Suprapubic skin (tissue), 4 donors: Measurements from ENCODE around the gene C1QTNF2. TPM values are rescaled to one million over a fixed set of nuclear protein-coding genes. Genes with fewer than 3 reads are reported as not detected.
A peak's percentile ranks its signal among the peaks of the same experiment; 100 is the strongest.

Source experiments
- DNase-seq, 2 donors: peaks; one replicate each; pipeline ENCODE4 v3.0.0-alpha.2; 2019; ENCODE audit warnings: low spot score in 2 of 2
- H3K27ac ChIP-seq: fragments of 200-600 bp; sonication (generic); one replicate; pipeline ENCODE4 v1.5.1; 2019
- H3K27me3 ChIP-seq: fragments of 200-600 bp; sonication (generic); one replicate; pipeline ENCODE4 v1.5.1; 2019
- H3K36me3 ChIP-seq: fragments of 200-600 bp; sonication (generic); one replicate; pipeline ENCODE4 v1.5.1; 2019
- H3K4me1 ChIP-seq: fragments of 200-600 bp; sonication (generic); one replicate; pipeline ENCODE4 v1.5.1; 2019
- H3K4me3 ChIP-seq: fragments of 200-600 bp; sonication (generic); one replicate; pipeline ENCODE4 v1.5.1; 2019; ENCODE audit warnings: mild to moderate bottlenecking
- H3K9me3 ChIP-seq: fragments of 200-600 bp; sonication (generic); one replicate; pipeline ENCODE4 v1.5.1; 2019
- EP300 ChIP-seq: sonication (generic); formaldehyde crosslinking; IDR thresholded peaks from one replicate; pipeline ENCODE4 v1.6.1; 2017; ENCODE audit warnings: antibody characterized with exemption
- POLR2A ChIP-seq, 2 donors: fragments of 450-650 bp; IDR thresholded peaks; one replicate each; pipeline ENCODE4 v1.6.1; 2017; ENCODE audit warnings: antibody characterized with exemption in 2 of 2, mild to moderate bottlenecking in 2 of 2, moderate library complexity in 2 of 2
- POLR2AphosphoS5 ChIP-seq, 3 donors: sonication (generic); formaldehyde crosslinking; IDR thresholded peaks; one replicate each; pipeline ENCODE4 v1.6.1; 2017; ENCODE audit warnings: antibody characterized with exemption in 3 of 3
- WGBS: methylation state at CpG from one replicate; pipeline ENCODE4 v1.1.5; 2018; 5-methylcytosine and 5-hydroxymethylcytosine counted together
- total RNA-seq, 4 donors: library from RNA; depleted of rRNA; stranded (reverse); fragments of >200 nt; gene quantifications; one replicate each; pipeline ENCODE4 v1.1.0, GENCODE V29; 2016
- TF ChIP-seq, protein P1 (sequence below), 2 donors: fragments of 200-600 bp in 1 of 2; fragments of 450-650 bp in 1 of 2; sonication (generic) in 1 of 2; IDR thresholded peaks; one replicate each; pipeline ENCODE4 v1.5.1; 2016 to 2019; ENCODE audit warnings: antibody characterized with exemption in 2 of 2, mild to moderate bottlenecking in 1 of 2, moderate library complexity in 1 of 2

Gene C1QTNF2
- total RNA-seq, 4 donors from 2014 or later: 0.21 to 0.23 TPM; not detected in 2

DNA sequence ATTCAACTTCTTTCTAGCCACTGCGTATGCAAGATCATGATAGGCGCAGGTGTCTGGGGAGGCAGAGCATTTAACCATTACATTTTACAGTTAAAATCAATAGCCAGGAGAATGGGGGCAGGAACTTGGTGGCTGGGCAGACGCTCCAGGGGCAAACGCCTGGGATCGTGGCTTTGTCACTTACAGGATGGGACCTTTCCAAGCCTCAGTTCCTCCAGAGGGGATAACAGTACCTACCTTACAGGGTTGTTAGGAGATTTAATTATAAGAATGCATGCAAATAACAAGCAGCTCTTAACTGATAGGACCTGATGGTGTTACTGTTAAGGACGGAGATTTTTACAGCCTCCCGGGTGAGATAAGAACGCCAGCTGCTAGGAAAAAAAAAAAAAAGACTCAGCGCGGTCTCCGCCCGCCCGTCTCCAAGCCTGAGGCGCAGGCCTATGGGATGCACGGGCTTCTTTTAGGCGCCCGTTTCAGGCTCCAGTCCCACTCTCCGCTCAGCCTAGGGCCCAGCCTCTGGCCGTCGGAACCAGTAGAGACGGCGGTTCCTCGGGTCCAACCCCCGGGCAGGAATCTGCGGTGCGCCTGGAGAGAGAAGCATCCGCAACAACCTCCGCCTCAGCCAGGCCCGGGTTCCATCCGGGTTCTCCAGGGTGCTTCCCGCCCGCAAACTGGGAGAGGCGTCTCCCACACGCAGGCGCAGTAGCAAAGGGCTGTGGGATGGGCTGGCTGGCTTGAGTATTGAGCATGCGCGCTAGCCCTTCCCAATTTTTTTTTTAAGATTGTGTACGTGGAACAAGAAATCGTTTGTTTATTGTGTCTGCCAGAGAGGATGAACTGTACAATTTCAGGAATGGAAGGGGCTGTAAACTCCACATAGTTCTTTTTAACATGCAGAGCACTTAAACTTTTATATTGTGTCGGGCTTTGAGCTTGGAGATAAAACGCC, 29.3 kb upstream of the C1QTNF2 start, which contains the start of gene FAM200C:
FAM200C (minus strand) TSS at position 653 of the 952 bp plus-strand sequence. CDS start 4,564 bp downstream, outside the sequence.
- Histone ChIP-seq H3K4me1 (peaks cover 18% of the 10 kb centered on the region), H3K4me3 (peak within 1 kb of the TSS; percentile 74), H3K27me3 (no peaks in the 10 kb centered on the region), H3K9me3 (no peaks in the 10 kb centered on the region), H3K36me3 (peaks cover 32% of the 10 kb centered on the region), H3K27ac (peak within 1 kb of the TSS; percentile 88)
- peak; percentile 94 to 95 for DNase-seq
- TF ChIP-seq POLR2A (IDR thresholded peaks at IDR 0.05) (peak in 1 of 2 donors; percentile 72), POLR2AphosphoS5 (IDR thresholded peaks at IDR 0.05) (peak in 2 of 3 donors; percentile 74 to 82), EP300 (no peak)
- WGBS: under 1% methylated on average over 23 of the region's 41 CpGs

DNA sequence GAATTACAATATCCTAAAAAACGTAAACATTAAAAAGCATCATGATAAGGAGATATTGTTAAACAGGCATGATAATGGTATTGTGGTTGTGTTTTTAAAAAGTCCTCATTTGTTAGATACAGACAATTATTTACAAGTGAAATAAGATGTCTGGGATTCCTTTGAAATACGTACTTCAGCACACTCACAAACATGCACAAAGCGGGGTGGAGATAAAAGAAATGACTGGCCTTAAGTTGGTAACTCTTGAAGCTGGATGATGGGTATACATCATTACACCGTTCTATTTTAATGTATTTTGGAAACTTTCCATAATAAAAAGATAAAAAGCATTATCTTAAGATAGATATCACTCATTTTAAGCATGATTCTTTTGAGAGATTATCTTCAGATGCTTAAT, 28.4 kb upstream of the C1QTNF2 start:
- no peak for DNase-seq
- H3K36me3 ChIP-seq: peaks cover 24% of the 10 kb centered on the region
- H3K4me1 ChIP-seq: peaks cover 18% of the 10 kb centered on the region
- no peak overlapping the region for H3K27ac ChIP-seq
- peak overlapping the region; percentile 74 for H3K4me3 ChIP-seq
- no peaks in the 10 kb centered on the region for H3K9me3 ChIP-seq
- TF ChIP-seq EP300: no peak
- TF ChIP-seq POLR2A (IDR thresholded peaks at IDR 0.05): no peak
- TF ChIP-seq POLR2AphosphoS5 (IDR thresholded peaks at IDR 0.05): no peak
- TF ChIP-seq, protein P1, sequence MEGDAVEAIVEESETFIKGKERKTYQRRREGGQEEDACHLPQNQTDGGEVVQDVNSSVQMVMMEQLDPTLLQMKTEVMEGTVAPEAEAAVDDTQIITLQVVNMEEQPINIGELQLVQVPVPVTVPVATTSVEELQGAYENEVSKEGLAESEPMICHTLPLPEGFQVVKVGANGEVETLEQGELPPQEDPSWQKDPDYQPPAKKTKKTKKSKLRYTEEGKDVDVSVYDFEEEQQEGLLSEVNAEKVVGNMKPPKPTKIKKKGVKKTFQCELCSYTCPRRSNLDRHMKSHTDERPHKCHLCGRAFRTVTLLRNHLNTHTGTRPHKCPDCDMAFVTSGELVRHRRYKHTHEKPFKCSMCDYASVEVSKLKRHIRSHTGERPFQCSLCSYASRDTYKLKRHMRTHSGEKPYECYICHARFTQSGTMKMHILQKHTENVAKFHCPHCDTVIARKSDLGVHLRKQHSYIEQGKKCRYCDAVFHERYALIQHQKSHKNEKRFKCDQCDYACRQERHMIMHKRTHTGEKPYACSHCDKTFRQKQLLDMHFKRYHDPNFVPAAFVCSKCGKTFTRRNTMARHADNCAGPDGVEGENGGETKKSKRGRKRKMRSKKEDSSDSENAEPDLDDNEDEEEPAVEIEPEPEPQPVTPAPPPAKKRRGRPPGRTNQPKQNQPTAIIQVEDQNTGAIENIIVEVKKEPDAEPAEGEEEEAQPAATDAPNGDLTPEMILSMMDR (IDR thresholded peaks at IDR 0.05): no peak
- 39% methylated on average over 4 of the region's 4 CpGs for WGBS
- no peaks in the 10 kb centered on the region for H3K27me3 ChIP-seq

DNA sequence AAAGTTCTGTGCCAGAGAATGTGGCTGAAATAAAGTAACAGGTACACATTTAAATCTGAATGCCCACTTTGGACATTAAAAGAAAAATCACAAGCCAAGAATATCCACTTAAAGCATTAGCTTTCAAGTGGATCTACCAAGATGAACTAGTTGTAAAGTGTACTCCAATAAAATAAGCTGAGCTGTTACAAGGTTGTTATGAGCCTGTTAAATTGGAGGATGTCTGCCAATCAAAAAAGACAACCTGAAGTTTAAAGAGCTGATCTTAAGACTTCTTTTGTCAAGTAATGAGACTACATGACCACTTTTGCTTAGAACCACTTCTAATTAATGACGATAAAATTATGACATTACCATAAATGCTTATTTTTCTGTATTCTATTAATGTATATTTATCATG, 27.1 kb upstream of the C1QTNF2 start:
- no peak for TF ChIP-seq POLR2AphosphoS5 (IDR thresholded peaks at IDR 0.05)
- no peak for TF ChIP-seq EP300
- TF ChIP-seq POLR2A (IDR thresholded peaks at IDR 0.05): no peak
- TF ChIP-seq, protein P1 (IDR thresholded peaks at IDR 0.05): no peak
- Histone ChIP-seq H3K27ac (no peak overlapping the region), H3K4me1 (peaks cover 18% of the 10 kb centered on the region), H3K27me3 (no peaks in the 10 kb centered on the region), H3K9me3 (no peaks in the 10 kb centered on the region), H3K4me3 (no peak overlapping the region), H3K36me3 (peaks cover 11% of the 10 kb centered on the region)
- WGBS: 92% methylated on average over 1 of the region's 1 CpG
- DNase-seq: no peak

DNA sequence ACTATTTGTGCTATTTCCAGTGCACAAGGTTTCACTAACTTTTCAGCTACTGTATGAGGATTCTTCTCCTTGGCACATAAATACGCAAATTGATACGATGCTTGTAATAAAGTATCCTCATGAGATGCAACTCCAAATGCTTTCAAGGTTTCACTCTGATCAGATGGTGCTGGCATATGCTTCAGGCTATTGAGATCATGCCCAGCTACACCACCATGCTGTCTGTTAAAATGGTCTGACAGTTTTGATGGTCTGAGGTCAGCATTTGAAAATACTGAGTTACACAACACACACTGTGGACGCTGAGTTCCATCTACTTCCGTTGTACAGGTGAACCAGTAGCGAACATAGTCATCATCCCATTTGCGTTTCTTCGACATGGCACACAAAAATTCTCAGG, 24.7 kb upstream of the C1QTNF2 start:
- H3K4me3 ChIP-seq: no peak overlapping the region
- TF ChIP-seq POLR2AphosphoS5 (IDR thresholded peaks at IDR 0.05): no peak
- no peak for TF ChIP-seq POLR2A (IDR thresholded peaks at IDR 0.05)
- no peak for TF ChIP-seq EP300
- TF ChIP-seq, protein P1 (IDR thresholded peaks at IDR 0.05): no peak
- H3K27ac ChIP-seq: no peak overlapping the region
- no peaks in the 10 kb centered on the region for H3K9me3 ChIP-seq
- peaks cover 13% of the 10 kb centered on the region for H3K4me1 ChIP-seq
- no peak for DNase-seq
- H3K36me3 ChIP-seq: no peaks in the 10 kb centered on the region
- no peaks in the 10 kb centered on the region for H3K27me3 ChIP-seq
- whole genome bisulfite sequencing: 83% methylated on average over 7 of the region's 7 CpGs

DNA sequence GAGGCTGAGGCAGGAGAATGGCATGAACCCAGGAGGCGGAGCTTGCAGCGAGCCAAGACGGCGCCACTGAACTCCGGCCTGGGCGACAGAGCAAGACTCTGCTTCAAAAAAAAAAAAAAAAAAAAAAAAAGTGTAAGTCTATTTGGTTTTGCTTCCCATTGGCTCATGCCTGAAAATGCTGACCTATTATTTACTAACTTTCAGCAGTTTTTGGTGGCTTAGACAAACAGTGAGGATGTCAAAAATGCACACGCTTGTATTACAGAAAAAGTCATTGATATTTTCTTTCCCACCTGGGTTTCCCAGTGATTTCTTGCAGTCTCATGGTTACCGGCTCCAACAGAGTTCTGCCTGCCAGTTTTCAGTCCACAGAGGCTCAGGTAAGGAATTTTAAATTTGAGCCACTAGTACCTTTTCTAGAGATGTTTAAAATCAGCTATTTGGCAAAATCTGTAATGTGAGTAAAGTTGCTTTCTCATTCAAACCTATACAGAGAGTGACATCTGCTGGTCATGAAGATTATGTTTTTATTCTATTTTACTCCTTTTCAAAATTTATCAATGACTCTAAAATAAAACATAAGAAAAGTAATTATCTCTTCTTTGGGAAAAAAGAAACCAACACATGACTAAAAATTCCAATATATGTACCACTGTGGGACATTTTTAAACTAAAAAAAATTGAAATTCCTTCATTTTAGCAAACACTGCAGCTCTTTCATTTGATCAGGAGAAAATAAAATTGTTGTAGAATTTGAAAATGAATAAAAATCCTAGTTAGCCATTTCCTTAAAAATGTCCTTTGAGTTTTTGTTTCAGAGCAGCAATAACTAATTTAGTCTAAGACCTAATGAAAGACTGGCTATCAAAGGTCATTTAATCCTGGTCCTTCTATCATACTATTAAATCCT, 20.6 kb upstream of the C1QTNF2 start:
- Histone ChIP-seq H3K4me3 (no peak overlapping the region), H3K36me3 (no peaks in the 10 kb centered on the region), H3K9me3 (peaks cover 6% of the 10 kb centered on the region), H3K4me1 (no peaks in the 10 kb centered on the region), H3K27me3 (no peaks in the 10 kb centered on the region), H3K27ac (no peak overlapping the region)
- TF ChIP-seq POLR2AphosphoS5 (IDR thresholded peaks at IDR 0.05): no peak
- TF ChIP-seq, protein P1 (IDR thresholded peaks at IDR 0.05): peak; percentile 1 to 34
- 72% methylated on average over 8 of the region's 8 CpGs for WGBS
- no peak for DNase-seq
